Right lobe of liver (tissue), 4 donors: ENCODE measurements around the gene CDK11B.

ENCODE experiments used
- CTCF ChIP-seq, 4 donors: fragments of 200-600 bp in 3 of 4; fragments of 450-650 bp in 1 of 4; IDR thresholded peaks; one replicate each; pipeline versions ENCODE4 v1.5.1 to v1.8.0; 2016 to 2022; ENCODE audit warnings: antibody characterized with exemption in 4 of 4, mild to moderate bottlenecking in 2 of 4
- POLR2A ChIP-seq: fragments of 450-650 bp; IDR thresholded peaks from one replicate; pipeline ENCODE4 v1.6.1; 2017; ENCODE audit warnings: antibody characterized with exemption, mild to moderate bottlenecking
- donor health status: DM: no; HTN: no; CAD: no.
- donor health status: DM: no; HTN: no; CAD: no.
- donor health status: DM: no; HTN: yes; CAD: no.

- TF ChIP-seq POLR2A = no peak
- no peak for TF ChIP-seq CTCF (IDR thresholded peaks at IDR 0.05)
These were observed 55.0 kb downstream of the CDK11B start for GRCh38 chr1:1603671-1604373.
